ENCODE results near the gene DDX28.

The DDX28 gene, protein sequence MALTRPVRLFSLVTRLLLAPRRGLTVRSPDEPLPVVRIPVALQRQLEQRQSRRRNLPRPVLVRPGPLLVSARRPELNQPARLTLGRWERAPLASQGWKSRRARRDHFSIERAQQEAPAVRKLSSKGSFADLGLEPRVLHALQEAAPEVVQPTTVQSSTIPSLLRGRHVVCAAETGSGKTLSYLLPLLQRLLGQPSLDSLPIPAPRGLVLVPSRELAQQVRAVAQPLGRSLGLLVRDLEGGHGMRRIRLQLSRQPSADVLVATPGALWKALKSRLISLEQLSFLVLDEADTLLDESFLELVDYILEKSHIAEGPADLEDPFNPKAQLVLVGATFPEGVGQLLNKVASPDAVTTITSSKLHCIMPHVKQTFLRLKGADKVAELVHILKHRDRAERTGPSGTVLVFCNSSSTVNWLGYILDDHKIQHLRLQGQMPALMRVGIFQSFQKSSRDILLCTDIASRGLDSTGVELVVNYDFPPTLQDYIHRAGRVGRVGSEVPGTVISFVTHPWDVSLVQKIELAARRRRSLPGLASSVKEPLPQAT

DNA sequence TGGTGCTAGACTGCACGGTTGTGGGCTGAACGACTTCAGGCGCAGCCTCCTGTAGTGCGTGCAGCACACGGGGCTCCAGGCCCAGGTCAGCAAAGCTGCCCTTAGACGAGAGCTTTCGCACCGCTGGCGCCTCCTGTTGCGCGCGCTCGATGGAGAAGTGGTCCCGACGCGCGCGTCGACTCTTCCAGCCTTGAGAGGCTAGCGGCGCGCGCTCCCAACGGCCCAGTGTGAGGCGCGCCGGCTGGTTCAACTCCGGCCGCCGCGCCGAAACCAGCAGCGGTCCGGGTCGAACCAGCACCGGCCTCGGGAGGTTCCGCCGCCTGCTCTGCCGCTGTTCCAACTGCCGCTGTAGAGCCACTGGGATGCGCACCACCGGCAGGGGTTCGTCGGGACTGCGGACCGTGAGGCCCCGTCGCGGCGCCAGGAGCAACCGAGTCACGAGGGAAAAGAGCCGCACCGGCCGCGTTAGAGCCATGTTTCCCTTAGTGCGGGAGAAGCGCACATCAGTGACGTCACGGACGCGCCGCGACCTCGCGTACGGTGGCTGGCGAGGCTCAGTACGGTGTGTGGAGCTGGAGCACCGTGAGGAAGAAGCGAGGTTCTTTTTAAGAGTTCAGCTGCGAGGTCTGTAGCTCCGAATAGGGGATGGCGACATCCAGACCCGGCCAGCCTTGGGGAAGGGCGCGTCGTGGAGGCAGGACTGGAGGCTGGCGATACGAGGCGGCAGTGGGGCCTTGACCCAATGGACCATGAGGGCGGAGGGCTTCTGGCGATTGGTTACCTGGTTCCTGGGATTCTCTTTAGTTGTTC lies at the start of gene DDX28, which contains the start of gene DUS2:
DDX28 (minus strand) TSS at position 505 of the 810 bp plus-strand sequence; CDS start at position 475, 30 bp downstream.
DUS2 (plus strand) TSS at position 557 of the 810 bp plus-strand sequence. CDS start 14,740 bp downstream, outside the sequence.
- peak; percentile 95 for DNase-seq
- in situ Hi-C loops (cut with HindIII; ENCODE audit: low pct_ligation_motif_present, low pct_unique_long_range_greater_than_20kb, low sequenced_read_pairs) = no loop called here

DNA sequence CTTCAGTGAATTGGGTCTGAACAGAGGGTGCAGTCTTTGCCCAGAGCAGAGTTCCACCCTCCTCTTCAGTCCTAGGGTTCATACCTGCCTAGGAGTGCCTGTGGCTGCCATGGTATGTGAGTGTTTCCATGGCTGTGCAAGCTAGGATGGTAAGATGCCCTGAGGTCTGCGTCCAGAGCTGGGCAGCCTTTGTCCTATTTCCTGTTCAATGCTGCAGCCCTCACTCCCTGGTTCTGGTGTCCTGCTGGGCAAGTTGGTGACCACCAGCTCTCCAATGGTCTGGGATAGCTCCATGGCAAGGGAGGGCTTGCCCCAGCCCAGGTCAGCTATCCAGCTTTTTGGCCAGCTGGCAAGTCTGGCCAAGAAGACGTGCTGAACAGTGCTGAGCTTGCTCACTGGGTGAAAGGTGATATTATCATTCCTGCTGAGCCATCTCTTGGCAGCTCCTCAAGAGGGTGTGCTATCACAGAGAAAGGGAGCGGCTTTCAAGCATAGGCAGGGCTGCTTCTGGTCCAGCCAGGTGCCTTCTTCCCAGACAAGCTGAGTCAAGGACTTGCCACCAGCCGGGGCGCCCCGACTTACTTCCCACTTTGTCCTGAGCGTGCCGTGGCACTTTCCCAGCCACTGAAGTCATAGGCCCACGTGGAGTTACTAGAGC lies 49.1 kb upstream of the DDX28 start:
- in situ Hi-C loops (cut with HindIII; ENCODE audit: low pct_ligation_motif_present, low pct_unique_long_range_greater_than_20kb, low sequenced_read_pairs) = no loop called here
- DNase-seq = no peak

DNA sequence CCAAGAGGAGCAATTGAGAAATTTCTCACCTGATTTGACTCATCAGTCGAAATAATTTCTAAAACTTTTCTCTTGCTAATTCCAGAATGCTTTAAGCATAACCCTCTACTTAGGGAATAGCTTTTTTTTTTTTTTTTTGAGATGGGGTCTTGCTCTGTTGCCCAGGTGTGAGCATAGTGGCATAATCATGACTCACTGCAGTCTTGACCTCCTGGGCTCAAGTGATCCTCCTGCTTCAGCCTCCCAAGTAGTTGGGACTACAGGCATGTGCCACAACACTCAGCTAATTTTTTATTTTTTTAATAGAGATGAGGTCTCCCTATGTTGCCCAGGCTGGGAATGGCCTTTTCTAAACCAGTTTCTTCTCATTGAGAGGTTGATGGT lies 48.5 kb upstream of the DDX28 start:
- no peak for DNase-seq
- in situ Hi-C loops (cut with HindIII; ENCODE audit: low pct_ligation_motif_present, low pct_unique_long_range_greater_than_20kb, low sequenced_read_pairs) = no loop called here

DNA sequence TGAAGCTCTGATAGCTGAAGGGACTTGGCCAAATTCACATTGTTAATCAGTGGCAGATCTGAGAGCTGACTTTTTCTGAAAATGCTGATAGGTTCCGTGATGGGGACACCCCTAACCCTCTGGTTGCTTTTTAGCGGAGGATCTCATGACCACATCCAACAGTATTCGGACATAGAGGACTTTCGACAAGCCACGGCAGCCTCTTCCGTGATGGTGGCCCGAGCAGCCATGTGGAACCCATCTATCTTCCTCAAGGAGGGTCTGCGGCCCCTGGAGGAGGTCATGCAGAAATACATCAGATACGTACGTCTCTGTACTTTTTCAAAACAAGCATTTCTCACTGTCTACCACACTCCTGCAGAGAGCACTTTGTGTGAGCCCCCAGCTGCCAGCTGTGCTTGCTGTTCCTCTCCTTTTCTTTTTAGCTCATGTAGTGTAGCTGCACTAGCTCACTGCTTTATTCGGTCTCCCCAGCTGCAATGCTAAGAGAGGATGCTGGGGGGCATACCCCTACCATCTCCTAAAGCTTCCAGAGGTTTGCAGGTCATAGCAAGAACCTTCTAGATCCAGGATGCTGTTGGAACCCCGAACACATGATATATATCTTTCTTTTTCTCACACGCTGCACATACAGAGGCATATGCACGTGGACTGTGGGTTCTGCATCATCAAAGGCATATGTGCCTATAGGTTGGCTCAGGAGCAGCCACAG lies 47.9 kb upstream of the DDX28 start:
- in situ Hi-C loops (cut with HindIII; ENCODE audit: low pct_ligation_motif_present, low pct_unique_long_range_greater_than_20kb, low sequenced_read_pairs) = no loop called here
- DNase-seq = no peak

DNA sequence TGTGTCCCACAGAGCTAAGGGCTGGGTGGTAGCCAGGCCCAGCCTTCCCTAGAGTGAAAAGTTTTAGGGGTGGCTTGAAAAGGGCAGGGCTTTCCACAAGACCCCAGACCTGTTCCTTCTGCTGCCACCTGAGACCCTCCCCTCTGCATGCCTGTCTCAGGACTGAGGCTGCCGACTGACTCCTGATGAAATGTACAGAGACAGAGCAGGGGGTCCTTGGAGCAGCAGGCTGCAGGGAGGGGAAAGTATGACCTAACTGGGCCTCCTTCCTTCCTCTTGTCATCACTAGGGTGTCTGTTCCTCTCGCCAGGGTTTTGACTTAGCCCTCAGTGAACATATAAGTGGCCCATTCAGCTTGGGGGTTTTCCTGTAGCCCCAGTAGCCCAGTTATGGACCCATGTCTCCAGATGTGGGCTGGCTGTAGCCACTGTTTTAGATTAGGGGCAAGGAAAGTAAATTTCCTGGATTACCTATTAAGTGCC lies 47.3 kb upstream of the DDX28 start:
- no peak for DNase-seq
- in situ Hi-C loops (cut with HindIII; ENCODE audit: low pct_ligation_motif_present, low pct_unique_long_range_greater_than_20kb, low sequenced_read_pairs) = no loop called here

DNA sequence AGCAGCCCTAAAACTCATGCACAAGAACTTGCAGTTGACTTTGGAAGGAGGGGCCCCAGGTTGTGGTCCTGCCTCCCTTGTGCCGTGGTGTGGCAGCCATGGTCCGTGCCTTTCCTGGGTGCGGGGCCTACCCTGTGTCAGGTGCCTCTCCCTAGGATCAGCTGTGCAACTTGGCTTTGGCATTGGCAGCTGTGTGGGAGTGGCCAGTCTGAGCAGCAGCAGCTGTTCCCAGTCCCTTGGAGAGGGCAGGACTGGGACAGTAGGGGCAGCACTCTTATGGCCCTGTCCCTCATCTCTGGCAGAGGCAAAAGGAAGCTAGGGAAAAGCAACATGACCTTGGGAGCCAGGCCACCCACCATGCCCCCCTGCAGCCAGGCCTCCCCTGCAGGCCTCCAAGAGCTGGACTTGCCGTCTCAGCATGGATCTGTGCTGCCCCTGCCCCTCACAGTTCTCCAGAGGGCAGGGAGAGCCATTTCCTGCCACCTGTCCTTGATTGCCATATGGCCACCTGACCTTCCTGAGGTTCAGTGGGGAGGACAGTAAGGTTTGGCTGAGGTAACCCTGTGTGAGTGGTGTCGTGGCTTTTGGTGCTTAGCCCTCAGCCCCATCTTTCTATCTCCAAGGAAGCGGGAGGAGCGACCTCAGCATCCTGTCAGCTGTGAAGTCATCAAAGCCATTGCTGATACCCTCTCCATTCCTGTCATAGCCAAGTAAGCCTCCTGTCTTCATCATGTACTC lies 46.6 kb upstream of the DDX28 start:
- DNase-seq = no peak
- in situ Hi-C loops (cut with HindIII; ENCODE audit: low pct_ligation_motif_present, low pct_unique_long_range_greater_than_20kb, low sequenced_read_pairs) = no loop called here

DNA sequence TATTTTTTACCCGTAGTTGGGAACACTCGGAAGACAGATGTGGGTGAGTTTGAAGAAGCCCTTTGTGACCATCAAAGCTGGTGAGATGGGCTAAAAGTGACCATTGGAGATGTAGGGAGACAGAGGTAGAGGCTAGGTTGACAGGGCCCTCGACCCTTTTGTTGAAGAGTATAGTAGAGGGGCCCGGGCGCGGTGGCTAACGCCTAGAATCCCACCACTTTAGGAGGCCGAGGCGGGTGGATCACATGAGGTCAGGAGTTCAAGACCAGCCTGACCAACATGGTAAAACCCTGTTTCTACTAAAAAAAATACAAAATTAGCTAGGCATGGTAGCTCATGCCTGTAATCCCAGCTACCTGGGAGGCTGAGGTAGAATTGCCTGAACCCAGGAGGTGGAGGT lies 45.9 kb upstream of the DDX28 start:
- DNase-seq = no peak
- in situ Hi-C loops (cut with HindIII; ENCODE audit: low pct_ligation_motif_present, low pct_unique_long_range_greater_than_20kb, low sequenced_read_pairs) = no loop called here

DNA sequence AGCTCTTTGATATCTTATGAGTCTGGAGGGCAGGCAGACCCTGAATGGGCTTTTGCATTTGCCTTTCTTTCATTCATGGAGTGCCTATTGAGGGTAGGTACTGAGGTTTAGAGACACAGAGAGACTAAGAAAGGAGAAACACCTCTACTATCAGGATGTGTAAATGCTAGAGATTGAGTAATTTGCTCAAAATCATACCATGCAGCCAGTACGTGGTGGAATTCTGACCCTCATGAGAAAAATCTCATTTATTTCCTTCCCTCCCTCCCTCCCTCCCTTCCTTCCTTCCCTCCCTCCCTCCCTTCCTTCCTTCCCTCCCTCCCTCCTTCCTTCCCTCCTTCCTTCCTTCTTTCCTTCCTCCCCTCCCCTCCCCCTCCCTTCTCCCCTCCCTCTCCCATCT lies 43.7 kb upstream of the DDX28 start:
- no peak for DNase-seq
- in situ Hi-C loops (cut with HindIII; ENCODE audit: low pct_ligation_motif_present, low pct_unique_long_range_greater_than_20kb, low sequenced_read_pairs) = no loop called here

DNA sequence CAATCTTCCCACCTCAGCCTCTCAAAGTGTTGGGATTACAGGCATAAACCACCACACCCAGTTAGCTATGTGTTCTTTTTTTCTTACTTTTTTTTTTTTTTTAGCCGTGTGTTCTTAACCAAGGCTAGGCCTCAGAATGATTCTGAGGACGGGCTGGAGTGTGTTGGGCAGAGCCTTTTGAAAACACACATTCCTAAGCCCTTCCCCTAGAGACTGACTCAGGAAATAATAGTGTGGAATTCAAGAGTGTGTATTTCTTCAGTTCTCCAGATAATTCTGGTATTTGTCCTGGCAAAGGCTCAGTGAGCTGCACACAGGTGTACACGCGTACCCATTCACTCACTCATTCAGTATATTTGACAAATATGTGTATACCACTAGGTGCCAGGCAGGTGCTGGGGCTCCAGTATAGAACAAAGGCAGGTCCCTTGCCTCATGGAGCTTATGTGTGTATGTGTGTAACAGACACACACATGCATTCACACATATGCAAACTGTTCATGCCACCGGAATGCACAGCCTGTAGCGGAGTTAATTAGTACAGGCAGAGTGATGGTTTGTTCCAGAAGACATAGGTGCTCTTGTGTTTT lies 42.8 kb upstream of the DDX28 start:
- in situ Hi-C loops (cut with HindIII; ENCODE audit: low pct_ligation_motif_present, low pct_unique_long_range_greater_than_20kb, low sequenced_read_pairs) = no loop called here
- no peak for DNase-seq

DNA sequence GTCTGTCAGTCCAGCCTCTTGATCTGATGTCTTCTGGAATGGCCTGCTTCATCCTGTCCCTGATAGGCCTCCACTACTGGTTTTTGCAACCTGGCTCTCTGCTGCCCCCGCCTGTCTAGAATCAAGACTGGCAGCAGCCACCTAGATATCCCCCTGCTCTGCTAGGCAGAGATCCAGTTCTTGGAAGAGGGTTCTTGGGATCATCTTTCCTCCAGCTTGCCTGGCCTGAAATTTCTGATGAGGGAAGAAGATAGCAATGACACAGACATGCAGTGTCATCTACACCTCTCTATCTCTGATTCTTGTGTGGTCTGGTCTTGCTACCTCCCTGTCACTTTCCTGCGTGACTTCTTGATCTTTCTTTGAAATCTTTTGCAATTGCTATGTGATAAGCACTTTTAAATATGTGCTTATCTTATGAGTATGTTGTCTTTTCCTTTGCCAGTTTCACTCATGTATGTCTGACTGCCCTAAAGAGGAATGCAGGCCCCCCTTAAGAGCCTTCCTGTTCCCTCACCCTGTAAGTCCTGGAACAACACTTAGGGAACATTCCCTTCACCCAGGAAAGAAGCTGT lies 41.8 kb upstream of the DDX28 start:
- DNase-seq = peak; percentile 75
- in situ Hi-C loops (cut with HindIII; ENCODE audit: low pct_ligation_motif_present, low pct_unique_long_range_greater_than_20kb, low sequenced_read_pairs) = no loop called here

DNA sequence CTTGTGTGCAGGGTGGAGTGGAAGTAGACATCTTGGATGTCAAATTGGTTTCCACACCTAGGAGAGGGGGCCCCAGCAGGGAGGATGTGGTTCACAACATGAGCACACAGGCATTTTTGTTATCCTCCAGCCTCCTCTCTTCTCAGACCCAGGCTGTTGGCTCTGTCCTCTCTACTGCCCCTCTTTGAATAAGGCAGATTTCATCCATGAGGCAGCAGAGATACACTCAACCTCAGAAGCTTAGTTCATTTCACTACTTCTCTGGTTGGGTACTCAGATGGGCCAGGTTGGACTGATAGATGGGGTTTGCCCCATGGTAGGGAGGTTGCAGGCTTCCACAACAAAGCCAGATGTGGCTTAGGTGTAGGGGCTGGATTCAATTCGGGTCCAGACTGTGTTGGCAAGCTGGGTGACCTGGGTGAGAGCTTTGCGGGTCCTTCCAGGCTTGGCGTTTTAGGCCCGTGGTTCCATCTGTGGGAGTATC lies 39.9 kb upstream of the DDX28 start:
- in situ Hi-C loops (cut with HindIII; ENCODE audit: low pct_ligation_motif_present, low pct_unique_long_range_greater_than_20kb, low sequenced_read_pairs) = no loop called here
- no peak for DNase-seq

DNA sequence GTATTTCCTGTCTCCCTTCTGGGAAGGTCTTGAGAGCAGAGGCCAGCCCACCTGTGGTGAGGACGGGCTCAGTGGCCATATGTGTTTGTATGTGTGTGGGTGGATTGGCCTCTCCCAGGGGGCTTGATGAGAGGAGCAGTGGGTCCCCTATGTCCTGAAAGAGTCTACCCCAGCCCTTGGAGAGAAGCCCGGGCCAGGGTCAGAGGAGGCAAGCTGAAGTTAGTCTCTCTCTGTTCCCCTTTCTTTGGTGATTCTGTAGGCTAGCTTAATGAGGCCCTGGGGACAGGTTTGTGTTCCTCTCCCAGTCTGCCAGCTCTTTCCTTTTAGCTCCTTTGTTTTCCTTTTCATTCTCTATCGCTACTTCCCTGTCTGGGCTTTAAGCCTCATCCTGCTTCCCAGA lies 38.4 kb upstream of the DDX28 start:
- no peak for DNase-seq
- in situ Hi-C loops (cut with HindIII; ENCODE audit: low pct_ligation_motif_present, low pct_unique_long_range_greater_than_20kb, low sequenced_read_pairs) = no loop called here

DNA sequence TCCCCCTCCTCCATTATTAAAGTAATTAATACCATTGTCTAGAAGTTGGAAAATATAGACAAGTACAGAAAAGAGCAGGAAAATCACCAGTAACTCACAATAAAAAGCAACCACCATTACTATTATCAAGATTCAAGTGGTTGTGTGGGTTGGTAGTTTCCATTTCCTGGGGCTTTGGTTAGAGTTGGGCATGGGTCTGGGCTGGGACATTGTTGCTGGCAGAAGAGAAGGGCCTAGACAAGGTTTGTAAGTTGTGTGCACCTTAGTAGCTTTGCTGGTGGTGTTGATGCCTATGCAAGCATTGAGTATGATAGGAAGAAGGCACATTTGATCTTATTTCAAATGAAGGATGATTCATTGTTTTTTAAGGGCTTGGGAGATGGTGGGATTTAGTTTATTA lies 36.8 kb upstream of the DDX28 start:
- in situ Hi-C loops (cut with HindIII; ENCODE audit: low pct_ligation_motif_present, low pct_unique_long_range_greater_than_20kb, low sequenced_read_pairs) = no loop called here
- no peak for DNase-seq

DNA sequence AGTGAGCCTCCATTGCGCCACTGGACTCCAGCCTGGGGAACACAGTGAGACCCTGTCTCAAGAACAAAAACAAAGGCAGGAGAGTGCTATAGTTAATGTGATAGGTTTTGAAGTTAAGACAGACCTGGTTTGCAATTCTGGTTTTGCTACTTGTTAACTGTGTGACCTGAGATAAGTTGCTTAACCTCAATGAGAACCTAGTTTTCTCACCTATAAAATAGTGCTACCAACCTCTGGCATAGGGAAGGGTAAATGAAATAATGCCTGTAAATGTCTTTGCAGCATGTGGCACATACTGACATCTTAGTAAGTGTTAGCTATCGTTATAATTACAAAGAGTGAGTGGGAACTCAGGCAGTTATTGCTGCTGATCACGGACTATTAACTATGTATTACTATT lies 32.4 kb upstream of the DDX28 start:
- in situ Hi-C loops (cut with HindIII; ENCODE audit: low pct_ligation_motif_present, low pct_unique_long_range_greater_than_20kb, low sequenced_read_pairs) = no loop called here
- no peak for DNase-seq

DNA sequence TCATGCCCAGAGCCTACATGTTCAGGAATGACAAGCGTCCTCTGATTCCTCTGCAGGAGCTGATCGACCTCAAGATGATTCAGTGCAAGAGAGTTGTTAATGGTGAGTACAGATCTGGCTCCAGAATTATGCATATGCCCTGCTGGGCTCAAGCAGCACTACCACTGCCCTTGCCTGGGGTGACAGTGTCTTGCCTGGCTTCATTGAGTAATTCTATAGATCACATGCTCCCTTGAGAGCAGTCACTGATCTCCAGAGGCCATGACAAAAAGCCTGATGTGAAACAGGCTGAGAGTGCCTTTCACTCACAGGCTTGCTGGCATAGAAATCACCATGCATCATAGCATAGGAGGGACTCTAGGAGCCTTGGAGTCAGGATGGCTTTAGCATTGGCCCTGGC lies 26.4 kb upstream of the DDX28 start:
- in situ Hi-C loops (cut with HindIII; ENCODE audit: low pct_ligation_motif_present, low pct_unique_long_range_greater_than_20kb, low sequenced_read_pairs) = no loop called here
- no peak for DNase-seq

DNA sequence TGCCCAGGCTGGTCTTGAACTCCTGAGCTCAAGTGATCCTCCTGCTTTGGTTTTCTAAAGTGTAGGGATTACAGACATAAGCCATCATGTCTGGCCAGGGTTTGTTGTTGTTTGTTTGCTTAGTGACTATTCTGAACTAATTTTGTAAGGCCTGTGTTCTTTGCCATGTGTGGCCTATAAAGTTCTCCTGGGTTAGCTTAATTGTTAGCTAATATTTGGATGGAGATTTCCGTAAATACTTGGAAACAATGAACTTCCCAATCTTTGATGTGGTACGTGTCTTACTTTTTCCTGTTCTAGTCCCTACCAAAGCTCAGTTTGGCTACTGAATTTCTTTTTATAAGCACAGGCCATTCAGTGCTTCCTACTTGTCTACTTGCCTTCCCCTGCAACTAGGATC lies 25.0 kb upstream of the DDX28 start:
- in situ Hi-C loops (cut with HindIII; ENCODE audit: low pct_ligation_motif_present, low pct_unique_long_range_greater_than_20kb, low sequenced_read_pairs) = no loop called here
- DNase-seq = no peak

DNA sequence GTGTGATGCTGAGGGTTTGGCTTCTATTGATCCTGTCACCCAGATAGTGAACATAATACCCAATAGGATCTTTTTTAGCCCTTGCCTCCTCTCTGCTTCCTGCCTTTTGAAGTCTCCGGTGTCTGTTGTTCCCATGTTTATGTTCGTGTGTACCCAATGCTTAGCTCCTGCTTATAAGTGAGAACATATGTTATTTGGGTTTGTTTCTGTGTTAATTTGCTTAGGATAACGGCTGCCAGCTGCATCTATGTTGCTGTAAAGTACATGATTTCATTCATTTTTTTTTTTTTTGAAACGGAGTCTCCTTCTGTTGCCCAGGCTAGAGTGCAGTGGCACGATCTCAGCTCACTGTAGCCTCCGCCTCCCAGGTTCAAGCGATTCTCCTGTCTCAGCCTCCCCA lies 23.1 kb upstream of the DDX28 start:
- in situ Hi-C loops (cut with HindIII; ENCODE audit: low pct_ligation_motif_present, low pct_unique_long_range_greater_than_20kb, low sequenced_read_pairs) = no loop called here
- no peak for DNase-seq

Measured in ACHN (cell line).